GM19240 (cell line): ENCODE data around the gene TENT4B.
"Not testable (repeated sequence)": the region's sequence is repeated elsewhere in the genome, so short reads cannot be mapped to it uniquely, and the experiment has no call there.

ENCODE experiments used
- DNase-seq: peaks from one replicate; pipeline ENCODE4 v3.0.0; 2011; ENCODE audit warnings: low spot score; ENCODE audit not compliant: insufficient read length

The TENT4B gene

GRCh38 chr16:50154420-50154950 lies 1.4 kb downstream of the TENT4B start:
- no peak for DNase-seq

GRCh38 chr16:50155925-50156324 lies 2.8 kb downstream of the TENT4B start:
- no peak for DNase-seq

GRCh38 chr16:50156590-50156989 lies 3.5 kb downstream of the TENT4B start:
- no peak for DNase-seq

- no peak for DNase-seq
These were observed 7.5 kb downstream of the TENT4B start for GRCh38 chr16:50160495-50161164.

GRCh38 chr16:50161950-50162349 lies 8.8 kb downstream of the TENT4B start:
- no peak for DNase-seq

GRCh38 chr16:50165473-50165872 lies 12.4 kb downstream of the TENT4B start:
- no peak for DNase-seq

- no peak for DNase-seq
These were observed 13.7 kb downstream of the TENT4B start for GRCh38 chr16:50166511-50167500.

GRCh38 chr16:50167556-50167955 lies 14.4 kb downstream of the TENT4B start:
- DNase-seq, result no peak

GRCh38 chr16:50169555-50170096 lies 16.5 kb downstream of the TENT4B start:
- no peak for DNase-seq

- not testable (repeated sequence) for DNase-seq
These were observed 18.7 kb downstream of the TENT4B start for GRCh38 chr16:50171773-50172172.

GRCh38 chr16:50172195-50172922 lies 19.3 kb downstream of the TENT4B start:
- DNase-seq, result no peak

- DNase-seq, result no peak
These were observed 20.2 kb downstream of the TENT4B start for GRCh38 chr16:50173316-50173715.

GRCh38 chr16:50178491-50178941 lies 25.4 kb downstream of the TENT4B start:
- no peak for DNase-seq

GRCh38 chr16:50182441-50182840 lies 29.3 kb downstream of the TENT4B start:
- DNase-seq, result no peak

GRCh38 chr16:50183316-50183715 lies 30.2 kb downstream of the TENT4B start:
- no peak for DNase-seq

- no peak for DNase-seq
These were observed 31.9 kb downstream of the TENT4B start for GRCh38 chr16:50185005-50185505.

- DNase-seq, result no peak
These were observed 35.6 kb downstream of the TENT4B start for GRCh38 chr16:50188619-50189136.

- no peak for DNase-seq
These were observed 37.2 kb downstream of the TENT4B start for GRCh38 chr16:50190292-50190691.

GRCh38 chr16:50192386-50193050 lies 39.4 kb downstream of the TENT4B start:
- DNase-seq, result no peak

GRCh38 chr16:50193594-50193993 lies 40.5 kb downstream of the TENT4B start:
- DNase-seq, result no peak
